GM12892 (cell line): Measurements from ENCODE around the gene CCR6. TPM values are rescaled to one million over a fixed set of nuclear protein-coding genes. Genes with fewer than 3 reads are reported as not detected.
"Not testable (repeated sequence)": the region's sequence is repeated elsewhere in the genome, so short reads cannot be mapped to it uniquely, and the experiment has no call there.

Experiments
- DNase-seq: peaks from one replicate; pipeline ENCODE4 v3.0.0; 2011; ENCODE audit not compliant: insufficient read length
- FAIRE-seq: peaks from 2 replicates; lab custom pipeline; 2011; peaks lifted over from hg19 to GRCh38; lab: Jason Lieb, UNC
- POLR2A ChIP-seq: IDR thresholded peaks from 2 replicates; pipeline ENCODE4 v1.6.1; 2011; ENCODE audit warnings: low read depth, low read length, control low read depth
- POLR2AphosphoS5 ChIP-seq: IDR thresholded peaks from 2 replicates; pipeline ENCODE4 v1.6.1; 2011; ENCODE audit warnings: low read depth, low read length, control low read depth
- TAF1 ChIP-seq: IDR thresholded peaks from 2 replicates; pipeline ENCODE4 v1.6.1; 2011; ENCODE audit warnings: low read depth, mild to moderate bottlenecking, control low read depth, low read length, borderline replicate concordance
- polyA plus RNA-seq: library from polyadenylated mRNA; unstranded; fragments of >200 nt; gene quantifications from one replicate; pipeline ENCODE4 v1.2.1, GENCODE V29; 2012; ENCODE audit warnings: missing spikeins, inconsistent platforms; ENCODE audit not compliant: missing spikeins

CCR6 gene
- polyA plus RNA-seq: 3.4 TPM

GRCh38 chr6:167122827-167123657, at the start of gene CCR6:
TSS of gene CCR6 (plus strand) at chr6:167123096. CDS start at chr6:167136135, 13,039 bp downstream.
- TF ChIP-seq POLR2A (no peak), POLR2AphosphoS5 (no peak), TAF1 (no peak)
- no peak for DNase-seq
- FAIRE-seq: peak; percentile 50

DNA sequence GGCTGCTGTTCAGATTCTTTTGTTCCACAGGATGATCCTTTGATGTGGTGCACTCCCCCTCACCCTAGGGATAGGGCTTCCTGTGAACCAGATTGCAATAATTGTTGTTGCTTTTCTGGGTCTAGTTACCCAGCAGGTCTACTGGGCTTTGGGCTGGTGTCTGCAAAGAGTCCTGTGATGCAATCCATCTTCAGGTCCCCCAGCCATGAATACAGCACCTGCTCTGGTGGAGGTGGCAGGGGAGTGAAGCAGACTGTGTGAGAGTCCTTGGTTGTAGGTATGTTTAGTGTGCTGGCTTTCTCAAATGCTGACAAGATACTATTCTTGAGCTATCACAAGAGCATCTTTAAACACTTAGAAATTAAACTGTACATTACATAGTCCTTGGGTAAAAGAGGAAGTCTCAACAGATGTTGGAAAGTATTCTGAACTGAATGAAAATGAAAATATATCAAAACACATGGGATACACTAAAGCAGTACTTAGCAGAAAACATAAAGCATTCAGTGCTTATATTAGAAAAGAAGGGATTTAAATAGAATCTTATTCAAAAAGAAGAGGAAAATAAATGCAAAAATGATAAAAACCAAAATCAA, 49.1 kb upstream of the CCR6 start:
- FAIRE-seq: no peak

DNA sequence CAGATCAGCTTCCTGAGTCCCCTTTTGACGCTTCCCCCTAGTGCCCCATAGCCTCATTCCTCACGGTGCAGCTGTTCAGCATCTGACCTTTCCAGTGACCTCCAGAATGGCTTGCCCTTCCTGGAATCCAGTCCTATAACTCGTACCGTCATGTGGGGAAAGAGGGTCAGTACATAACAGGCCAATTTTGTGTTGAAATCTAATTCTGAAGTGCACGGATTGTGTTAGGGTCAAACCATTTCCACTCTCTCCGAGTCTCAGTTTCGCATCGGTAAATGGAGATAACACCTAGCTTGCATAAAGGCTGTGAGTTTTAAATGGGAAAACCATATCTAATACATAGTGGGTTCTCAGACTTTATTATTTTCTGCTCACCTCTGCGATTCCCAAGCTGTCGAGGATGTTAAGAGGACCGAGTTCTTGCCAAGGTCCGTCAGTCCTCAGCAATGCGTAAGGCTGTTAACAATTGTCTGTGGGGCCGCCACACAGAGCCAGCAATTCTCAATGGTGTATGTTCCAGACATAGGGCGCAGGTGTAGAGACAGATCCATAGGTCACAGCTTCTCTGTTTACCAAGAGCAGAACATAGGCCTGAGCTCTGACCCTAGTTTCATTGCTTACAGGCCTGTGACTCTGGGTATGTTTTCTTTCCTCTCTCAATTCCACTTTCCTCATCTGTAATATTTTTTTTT, 45.5 kb upstream of the CCR6 start:
- TF ChIP-seq TAF1 (no peak), POLR2A (no peak), POLR2AphosphoS5 (no peak)
- FAIRE-seq (no peak), DNase-seq (no peak)

More for the DNA sequence above, 49.1 kb upstream of the CCR6 start:
- DNase-seq: no peak
- TF ChIP-seq POLR2A: no peak
- no peak for TF ChIP-seq POLR2AphosphoS5
- TF ChIP-seq TAF1: no peak

DNA sequence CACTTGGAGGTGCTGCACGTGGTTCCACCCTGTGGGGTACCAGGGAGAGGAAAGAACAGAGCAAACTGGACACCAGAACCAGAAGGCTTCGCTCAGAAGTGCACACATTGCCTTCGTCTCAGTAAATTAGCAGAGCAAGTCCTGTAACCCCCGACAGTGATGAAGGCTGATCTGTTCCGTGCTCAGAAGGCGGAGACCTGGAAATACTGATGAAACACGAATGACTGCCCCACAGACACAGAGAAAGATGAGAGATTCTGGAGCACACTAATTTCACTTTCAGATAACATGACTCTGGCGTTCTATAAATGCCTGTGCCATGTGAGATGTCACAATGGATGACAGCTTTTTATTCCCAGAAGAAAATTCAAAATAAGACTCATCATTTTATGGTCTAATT, 44.2 kb upstream of the CCR6 start:
- DNase-seq: no peak
- no peak for TF ChIP-seq POLR2AphosphoS5
- no peak for TF ChIP-seq POLR2A
- no peak for TF ChIP-seq TAF1
- FAIRE-seq: no peak

- FAIRE-seq (peak; percentile 98), DNase-seq (no peak)
- TF ChIP-seq TAF1: no peak
- no peak for TF ChIP-seq POLR2A
- no peak for TF ChIP-seq POLR2AphosphoS5
Measured at GRCh38 chr6:167079853-167080297, 43.0 kb upstream of the CCR6 start.

DNA sequence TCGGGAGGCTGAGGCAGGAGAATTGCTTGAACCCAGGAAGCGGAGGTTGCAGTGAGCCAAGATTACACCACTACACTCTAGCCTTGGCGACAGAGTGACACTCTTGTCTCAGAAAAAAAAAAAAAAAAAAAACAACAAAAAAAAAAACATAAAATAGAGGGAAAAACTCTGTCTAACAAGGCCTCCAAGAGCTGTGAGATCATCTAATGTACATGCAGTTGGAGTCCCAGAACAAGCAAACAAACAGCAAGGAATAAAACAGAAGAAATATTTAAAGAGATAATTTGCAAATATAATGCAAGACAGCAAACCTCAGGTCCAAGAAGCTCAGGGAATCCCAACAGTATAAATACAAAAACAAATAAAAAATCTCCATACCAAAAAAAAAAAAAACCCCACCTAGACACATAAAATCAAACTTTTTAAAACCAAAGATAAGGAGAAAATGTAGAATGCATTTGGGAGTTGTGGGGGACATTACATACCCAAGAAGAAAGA, 35.0 kb upstream of the CCR6 start:
- TF ChIP-seq POLR2A (no peak), POLR2AphosphoS5 (no peak), TAF1 (no peak)
- no peak for FAIRE-seq
- DNase-seq: no peak

- DNase-seq, FAIRE-seq: not testable (repeated sequence)
Measured at GRCh38 chr6:167088741-167089140, 34.2 kb upstream of the CCR6 start.

DNA sequence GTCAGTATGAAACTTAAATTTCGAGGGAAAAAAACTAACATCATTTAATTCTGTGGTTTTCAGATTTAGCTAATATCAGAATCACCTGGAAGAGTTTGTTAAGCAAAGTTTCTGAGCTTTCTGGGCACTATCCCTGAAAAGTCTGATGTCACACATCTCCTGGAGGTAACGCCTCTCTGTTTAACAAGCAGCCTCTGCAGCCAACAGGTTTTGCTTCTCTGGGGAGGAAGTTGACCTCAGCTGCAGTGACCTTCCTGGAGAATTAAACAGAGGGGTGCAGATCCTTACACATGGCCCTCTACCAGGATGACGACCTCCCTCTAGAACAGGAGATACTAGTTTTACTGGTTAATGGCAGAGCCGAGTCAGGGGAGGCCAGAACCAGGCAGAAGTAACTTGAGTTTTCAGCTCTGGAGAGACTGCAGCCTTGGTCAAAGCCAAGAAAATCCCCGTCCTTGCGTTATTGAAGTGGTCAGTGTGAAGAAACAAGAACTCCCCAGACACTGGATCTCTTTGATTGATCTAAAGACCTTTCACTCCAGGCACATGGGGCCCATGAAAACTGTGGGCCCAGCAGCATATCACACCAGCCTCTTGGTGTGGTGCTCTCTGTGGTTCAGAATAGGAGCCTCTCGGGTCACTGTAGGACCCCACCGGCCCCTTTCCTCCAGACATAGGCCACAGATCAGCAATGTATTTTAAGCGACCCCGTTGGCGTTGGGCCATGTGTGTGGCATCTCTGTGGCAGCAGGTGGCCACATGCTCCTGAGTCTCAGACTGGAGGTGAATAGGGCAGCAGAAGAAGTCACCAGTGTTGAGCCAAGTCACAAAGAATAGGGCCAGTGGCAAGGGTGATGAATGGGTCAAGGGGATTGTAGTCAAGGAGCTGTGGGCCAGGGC, 33.4 kb upstream of the CCR6 start:
- no peak for FAIRE-seq
- DNase-seq: no peak
- TF ChIP-seq POLR2AphosphoS5 (no peak), POLR2A (no peak), TAF1 (no peak)

DNA sequence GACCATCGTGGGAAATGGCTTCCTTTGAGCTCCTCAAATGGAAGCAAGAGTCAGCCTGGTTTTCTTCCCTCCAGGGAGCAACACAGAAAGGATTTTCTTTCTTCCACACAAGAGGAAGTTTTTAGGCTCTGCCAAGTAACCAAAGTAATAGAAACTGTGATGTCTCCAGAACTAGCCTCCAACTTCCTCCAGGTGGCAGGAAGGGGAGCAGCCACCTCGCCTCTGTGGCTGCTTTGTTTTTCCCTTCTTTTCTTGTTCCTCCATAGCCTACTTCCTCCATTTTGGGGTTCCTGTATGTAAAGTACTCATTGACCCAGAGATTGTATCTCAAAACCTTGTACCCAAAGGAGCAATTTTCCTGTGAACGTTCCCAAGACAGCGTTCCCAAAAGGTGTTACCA, 32.7 kb upstream of the CCR6 start:
- FAIRE-seq (no peak), DNase-seq (no peak)
- no peak for TF ChIP-seq POLR2A
- TF ChIP-seq POLR2AphosphoS5: no peak
- TF ChIP-seq TAF1: no peak

DNA sequence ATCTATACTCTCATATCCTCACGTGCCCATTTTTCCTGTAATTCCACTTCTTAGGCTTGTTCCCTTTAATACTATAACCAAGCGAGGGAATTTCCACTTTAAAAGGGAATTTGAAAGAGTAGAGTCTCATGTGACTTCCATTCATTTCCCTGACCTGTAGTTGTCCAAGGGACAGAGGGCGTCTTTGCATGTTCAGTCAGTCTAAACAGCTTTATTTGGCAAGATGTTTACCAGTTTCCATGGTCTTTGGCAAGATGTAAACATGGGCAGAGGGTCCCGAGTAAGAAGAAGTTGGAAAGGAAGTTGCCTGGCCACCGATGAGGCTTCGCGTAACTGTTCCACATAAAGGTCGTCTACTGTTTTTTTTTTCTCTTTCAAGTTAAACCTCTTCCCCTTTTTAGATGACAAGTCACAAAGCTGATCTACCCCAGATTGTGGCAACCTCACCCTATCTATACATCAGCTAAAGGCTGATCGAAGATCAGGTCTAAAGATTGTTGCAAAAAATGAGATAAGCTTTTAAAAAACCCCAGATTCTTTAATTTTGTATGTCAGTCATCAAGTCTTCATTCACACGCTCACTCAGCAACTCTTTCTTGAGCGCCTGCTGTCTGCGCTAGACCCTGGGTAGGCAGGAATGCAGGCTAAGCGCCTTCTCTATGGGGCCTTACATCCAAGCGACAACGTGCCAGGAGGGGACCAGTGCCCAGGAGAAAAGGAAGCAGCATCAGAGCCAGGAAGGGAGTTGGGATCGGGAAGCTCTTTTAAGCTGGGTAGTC, 31.7 kb upstream of the CCR6 start:
- no peak for TF ChIP-seq POLR2AphosphoS5
- no peak for DNase-seq
- FAIRE-seq: peak; percentile 71

GRCh38 chr6:167091805-167092107, 31.1 kb upstream of the CCR6 start:
- DNase-seq (no peak), FAIRE-seq (peak; percentile 17)
- TF ChIP-seq POLR2AphosphoS5: no peak
- TF ChIP-seq POLR2A: no peak
- no peak for TF ChIP-seq TAF1
